ENCODE data around the gene AADACL3.

DNA sequence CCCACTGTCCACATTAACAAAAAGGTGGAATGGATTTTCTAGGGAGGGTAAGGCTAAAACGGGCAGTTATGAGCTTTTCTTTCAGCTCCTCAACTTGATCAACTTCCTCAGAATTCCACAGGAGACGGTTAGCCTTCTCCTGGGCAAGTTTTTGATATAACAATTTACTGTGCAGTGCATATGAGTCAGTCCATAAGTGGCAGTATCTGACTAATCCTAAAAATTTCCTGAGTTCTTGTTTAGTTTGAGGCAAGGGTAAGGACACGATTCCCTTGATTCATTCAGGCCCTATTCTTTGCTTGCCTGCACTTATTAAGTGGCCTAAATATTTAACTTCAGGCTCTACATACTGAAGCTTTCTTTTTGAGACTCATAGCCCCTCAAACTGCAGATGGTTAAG, 6.2 kb upstream of the AADACL3 start:
- TF ChIP-seq, protein P1, sequence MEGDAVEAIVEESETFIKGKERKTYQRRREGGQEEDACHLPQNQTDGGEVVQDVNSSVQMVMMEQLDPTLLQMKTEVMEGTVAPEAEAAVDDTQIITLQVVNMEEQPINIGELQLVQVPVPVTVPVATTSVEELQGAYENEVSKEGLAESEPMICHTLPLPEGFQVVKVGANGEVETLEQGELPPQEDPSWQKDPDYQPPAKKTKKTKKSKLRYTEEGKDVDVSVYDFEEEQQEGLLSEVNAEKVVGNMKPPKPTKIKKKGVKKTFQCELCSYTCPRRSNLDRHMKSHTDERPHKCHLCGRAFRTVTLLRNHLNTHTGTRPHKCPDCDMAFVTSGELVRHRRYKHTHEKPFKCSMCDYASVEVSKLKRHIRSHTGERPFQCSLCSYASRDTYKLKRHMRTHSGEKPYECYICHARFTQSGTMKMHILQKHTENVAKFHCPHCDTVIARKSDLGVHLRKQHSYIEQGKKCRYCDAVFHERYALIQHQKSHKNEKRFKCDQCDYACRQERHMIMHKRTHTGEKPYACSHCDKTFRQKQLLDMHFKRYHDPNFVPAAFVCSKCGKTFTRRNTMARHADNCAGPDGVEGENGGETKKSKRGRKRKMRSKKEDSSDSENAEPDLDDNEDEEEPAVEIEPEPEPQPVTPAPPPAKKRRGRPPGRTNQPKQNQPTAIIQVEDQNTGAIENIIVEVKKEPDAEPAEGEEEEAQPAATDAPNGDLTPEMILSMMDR (IDR thresholded peaks at IDR 0.05; ENCODE audit: low read length), result no peak
- no peak for TF ChIP-seq EZH2phosphoT487 (IDR thresholded peaks at IDR 0.05; ENCODE audit: low read length)

Data from MM.1S (cell line).